GM20000 (cell line): ENCODE data around the gene FMNL3.

Experiments
- DNase-seq: peaks from one replicate; pipeline ENCODE4 v3.0.0; 2012; ENCODE audit warnings: low spot score
- CTCF ChIP-seq: IDR thresholded peaks from 2 replicates; pipeline ENCODE4 v1.5.1; 2012; ENCODE audit warnings: mild to moderate bottlenecking, control low read depth; ENCODE audit errors: extremely low read depth, missing control alignments

FMNL3 gene

GRCh38 chr12:49680075-49680474, 27.1 kb downstream of the FMNL3 start:
- no peak for TF ChIP-seq CTCF
- DNase-seq, result no peak

- no peak for TF ChIP-seq CTCF
- DNase-seq, result no peak
These were observed 28.5 kb downstream of the FMNL3 start for GRCh38 chr12:49678711-49679110.

GRCh38 chr12:49675137-49675536, 32.1 kb downstream of the FMNL3 start:
- DNase-seq, result no peak
- TF ChIP-seq CTCF, result no peak

GRCh38 chr12:49674318-49674981, 32.8 kb downstream of the FMNL3 start:
- TF ChIP-seq CTCF, result no peak
- DNase-seq, result no peak

GRCh38 chr12:49673446-49674317, 33.5 kb downstream of the FMNL3 start:
- no peak for DNase-seq
- TF ChIP-seq CTCF, result no peak

- DNase-seq, result no peak
- TF ChIP-seq CTCF, result no peak
These were observed 34.6 kb downstream of the FMNL3 start for GRCh38 chr12:49672301-49673217.
